Retinal pigment epithelial cell (primary cell): ENCODE data around the gene SFMBT2.

Experiments used
- DNase-seq: peaks from one replicate; pipeline ENCODE4 v3.0.0-alpha.2; 2010; ENCODE audit warnings: low read depth
- H3K4me3 ChIP-seq: 2 replicates; pipeline ENCODE4 v1.5.1; 2011; ENCODE audit warnings: mild to moderate bottlenecking, low read length, control low read depth, moderate library complexity
- CTCF ChIP-seq: conservative IDR thresholded peaks from 2 replicates; pipeline ENCODE4 v1.5.1; 2011; ENCODE audit warnings: low read depth, low read length, control low read depth, inconsistent platforms

SFMBT2 gene

GRCh38 chr10:7357193-7357592 is 53.6 kb downstream of the SFMBT2 start:
- no peak overlapping the region for H3K4me3 ChIP-seq
- TF ChIP-seq CTCF: no peak
- no peak for DNase-seq

- no peak for TF ChIP-seq CTCF
- DNase-seq: no peak
- no peak overlapping the region for H3K4me3 ChIP-seq
Measured at GRCh38 chr10:7354330-7355047, 56.3 kb downstream of the SFMBT2 start.

GRCh38 chr10:7351894-7352293 is 58.9 kb downstream of the SFMBT2 start:
- no peak for TF ChIP-seq CTCF
- no peak overlapping the region for H3K4me3 ChIP-seq
- DNase-seq: no peak

GRCh38 chr10:7350541-7351195 is 60.2 kb downstream of the SFMBT2 start:
- no peak overlapping the region for H3K4me3 ChIP-seq
- no peak for TF ChIP-seq CTCF
- no peak for DNase-seq

- TF ChIP-seq CTCF: no peak
- H3K4me3 ChIP-seq: no peak overlapping the region
- no peak for DNase-seq
Measured at GRCh38 chr10:7345717-7346116, 65.1 kb downstream of the SFMBT2 start.

- no peak for DNase-seq
- H3K4me3 ChIP-seq: no peak overlapping the region
- no peak for TF ChIP-seq CTCF
Measured at GRCh38 chr10:7343040-7343439, 67.8 kb downstream of the SFMBT2 start.
